ENCODE data around the gene SLC4A7.

DNA sequence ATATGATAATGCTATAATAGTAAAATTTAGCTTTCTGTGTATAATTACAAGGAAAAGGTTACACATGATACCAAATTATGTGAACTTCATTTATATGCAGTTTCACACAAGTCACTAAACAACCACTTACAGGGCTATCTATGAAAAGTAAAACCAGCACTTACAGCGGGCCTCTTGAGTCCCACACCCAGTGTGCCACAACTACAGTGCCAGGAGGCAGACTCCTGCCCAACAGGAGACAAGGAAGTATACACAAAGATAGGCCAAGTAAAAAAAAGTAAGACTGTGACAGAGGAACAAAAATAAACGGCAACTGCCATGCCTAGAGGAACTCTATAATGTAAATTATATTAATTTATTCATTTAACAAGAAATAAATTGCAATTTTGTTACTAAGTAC, 61.6 kb downstream of the SLC4A7 start:
- TF ChIP-seq ZNF138 (tag by site-specific recombination; IDR thresholded peaks at IDR 0.05; ENCODE audit: borderline replicate concordance) = no peak
- TF ChIP-seq ZNF529 (tag by site-specific recombination; IDR thresholded peaks at IDR 0.05; ENCODE audit: insufficient replicate concordance) = no peak
